Colonic mucosa (tissue), 4 donors: Measurements from ENCODE around the gene IGLL1. TPM values are rescaled to one million over a fixed set of nuclear protein-coding genes. Genes with fewer than 3 reads are reported as not detected.

Source experiments
- DNase-seq: peaks from one replicate; pipeline ENCODE4 v3.0.0-alpha.2; 2020
- H3K27ac ChIP-seq: fragments of 200-600 bp; one replicate; pipeline ENCODE4 v1.8.0; 2021
- H3K27me3 ChIP-seq: fragments of 200-600 bp; one replicate; pipeline ENCODE4 v1.8.0; 2021
- H3K36me3 ChIP-seq: fragments of 200-600 bp; one replicate; pipeline ENCODE4 v1.8.0; 2021
- H3K4me1 ChIP-seq: fragments of 200-600 bp; one replicate; pipeline ENCODE4 v1.8.0; 2021; ENCODE audit warnings: mild to moderate bottlenecking
- H3K4me3 ChIP-seq: fragments of 200-600 bp; one replicate; pipeline ENCODE4 v1.8.0; 2021
- H3K9ac ChIP-seq, 2 donors: one replicate each; pipeline ENCODE4 v1.7.0; 2013; ENCODE audit warnings: control low read depth in 2 of 2, low read depth in 2 of 2, low read length in 2 of 2
- H3K9me3 ChIP-seq: fragments of 200-600 bp; one replicate; pipeline ENCODE4 v1.8.0; 2021
- intact Hi-C: fragments of 100-400 bp; cut with DNase I; formaldehyde crosslinking; loops from one replicate; pipeline ENCODE4 v1.14.1; 2022
- total RNA-seq, 2 donors: library from RNA; stranded (reverse); fragmentation: NEBNext Ultra II Directional in 1 of 2; extraction: Animal tissue kit (Norgen Biotek cat#: 25700) in 1 of 2; gene quantifications; one replicate each; pipeline ENCODE4 v1.2.1, GENCODE V29; 2021
- TF ChIP-seq, protein P1 (sequence below): fragments of 200-600 bp; IDR thresholded peaks from one replicate; pipeline ENCODE4 v1.8.0; 2022; ENCODE audit warnings: antibody characterized with exemption, mild to moderate bottlenecking
- donor health status: healthy.
- donor health status: DM: no; HTN: no; CAD: no.
- donor health status: DM: no; HTN: no; CAD: no.

Gene IGLL1
- total RNA-seq, 2 donors from 2014 or later: not detected

DNA sequence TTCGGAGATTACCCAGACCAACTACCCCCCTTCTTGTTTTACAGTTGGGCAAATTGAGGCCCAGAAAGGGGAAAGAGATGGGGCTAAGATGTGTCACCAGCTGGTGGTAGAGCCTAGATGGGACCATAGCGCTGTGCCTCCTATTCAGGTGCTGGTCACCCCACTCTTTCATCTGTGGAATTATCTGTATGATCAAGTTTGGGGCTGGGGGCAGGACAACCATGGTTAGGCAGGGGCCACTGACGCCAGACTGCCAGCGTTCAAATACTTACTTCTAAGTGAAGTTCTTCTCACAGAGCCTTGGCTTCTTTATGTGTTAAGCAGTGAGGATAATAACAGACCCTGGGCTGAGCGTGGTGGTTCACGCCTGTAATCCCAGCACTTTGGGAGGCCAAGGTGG is 55.9 kb downstream of the IGLL1 start:
- Histone ChIP-seq H3K27ac (no peak overlapping the region), H3K4me3 (no peak overlapping the region), H3K27me3 (no peaks in the 10 kb centered on the region), H3K9me3 (no peaks in the 10 kb centered on the region), H3K9ac (no peak overlapping the region), H3K36me3 (no peaks in the 10 kb centered on the region), H3K4me1 (peaks cover 9% of the 10 kb centered on the region)
- intact Hi-C loops: no loop called here
- TF ChIP-seq, protein P1, sequence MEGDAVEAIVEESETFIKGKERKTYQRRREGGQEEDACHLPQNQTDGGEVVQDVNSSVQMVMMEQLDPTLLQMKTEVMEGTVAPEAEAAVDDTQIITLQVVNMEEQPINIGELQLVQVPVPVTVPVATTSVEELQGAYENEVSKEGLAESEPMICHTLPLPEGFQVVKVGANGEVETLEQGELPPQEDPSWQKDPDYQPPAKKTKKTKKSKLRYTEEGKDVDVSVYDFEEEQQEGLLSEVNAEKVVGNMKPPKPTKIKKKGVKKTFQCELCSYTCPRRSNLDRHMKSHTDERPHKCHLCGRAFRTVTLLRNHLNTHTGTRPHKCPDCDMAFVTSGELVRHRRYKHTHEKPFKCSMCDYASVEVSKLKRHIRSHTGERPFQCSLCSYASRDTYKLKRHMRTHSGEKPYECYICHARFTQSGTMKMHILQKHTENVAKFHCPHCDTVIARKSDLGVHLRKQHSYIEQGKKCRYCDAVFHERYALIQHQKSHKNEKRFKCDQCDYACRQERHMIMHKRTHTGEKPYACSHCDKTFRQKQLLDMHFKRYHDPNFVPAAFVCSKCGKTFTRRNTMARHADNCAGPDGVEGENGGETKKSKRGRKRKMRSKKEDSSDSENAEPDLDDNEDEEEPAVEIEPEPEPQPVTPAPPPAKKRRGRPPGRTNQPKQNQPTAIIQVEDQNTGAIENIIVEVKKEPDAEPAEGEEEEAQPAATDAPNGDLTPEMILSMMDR: no peak
- DNase-seq: no peak

DNA sequence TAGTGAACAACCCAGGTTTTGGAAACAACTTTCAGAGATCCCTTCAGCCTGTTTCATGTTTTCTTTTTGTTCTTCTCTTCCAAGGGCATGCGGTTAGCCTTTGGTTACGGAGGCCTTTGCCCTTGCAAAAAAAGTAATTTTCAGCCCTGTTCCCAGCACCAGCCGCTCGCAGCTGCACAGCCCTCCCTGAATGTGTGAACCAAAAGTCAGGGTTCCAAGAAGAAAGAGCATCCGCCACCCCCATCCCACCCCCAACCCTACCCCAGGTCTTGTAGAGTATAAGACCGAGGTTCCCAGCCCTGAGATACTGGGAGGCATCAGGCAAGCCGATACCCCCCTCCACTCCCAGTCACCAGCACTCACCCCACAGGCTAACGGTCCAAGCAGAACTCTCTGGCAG is 56.4 kb downstream of the IGLL1 start:
- no peak overlapping the region for H3K4me3 ChIP-seq
- H3K9ac ChIP-seq: no peak overlapping the region
- H3K27ac ChIP-seq: no peak overlapping the region
- TF ChIP-seq, protein P1: no peak
- intact Hi-C loops: no loop called here
- H3K4me1 ChIP-seq: peaks cover 9% of the 10 kb centered on the region
- H3K36me3 ChIP-seq: no peaks in the 10 kb centered on the region
- no peaks in the 10 kb centered on the region for H3K27me3 ChIP-seq
- H3K9me3 ChIP-seq: no peaks in the 10 kb centered on the region
- no peak for DNase-seq

Other genes with a start within 250 kb of the IGLL1 start
- gene DRICH1, start 52.0 kb upstream of the IGLL1 start, total RNA-seq: under 1 TPM; 0.35 to 0.79 TPM
- under 1 TPM; 0.35 to 0.45 TPM for gene RGL4, start 110.7 kb upstream of the IGLL1 start, total RNA-seq
- gene ZNF70, start 170.8 kb upstream of the IGLL1 start, total RNA-seq: 1 to 10 TPM; 2.8 to 3.5 TPM
- 1 to 10 TPM; 1.2 to 1.9 TPM for gene VPREB3, start 174.1 kb upstream of the IGLL1 start, total RNA-seq
- gene C22orf15, start 182.7 kb upstream of the IGLL1 start, total RNA-seq: not detected
- 100 to 1,000 TPM; 420 to 719 TPM for gene CHCHD10, start 187.7 kb upstream of the IGLL1 start, total RNA-seq
- gene MMP11, start 192.6 kb upstream of the IGLL1 start, total RNA-seq: 1 to 10 TPM; 2.3 to 4.5 TPM
- 10 to 100 TPM; 77.8 to 96.0 TPM for gene SMARCB1, start 206.7 kb upstream of the IGLL1 start, total RNA-seq